WTC11 (cell line): ENCODE results near the gene ZNHIT2. TPM values are rescaled to one million over a fixed set of nuclear protein-coding genes. Genes with fewer than 3 reads are reported as not detected.

Experiments
- ATAC-seq: fragments of 200-7000 bp; cut with Tn5 transposase; 2 replicates; pipeline ENCODE4 v1.10.0; 2021; ENCODE audit warnings: mild to moderate bottlenecking, moderate library complexity
- CTCF ChIA-PET: fragments of 300-600 bp; sonication (Branson Sonifier 250); formaldehyde crosslinking; loops from one replicate; lab custom pipeline; 2021; ENCODE audit warnings: antibody characterized with exemption; lab: Charles Lee
- POLR2A ChIA-PET: fragments of 350-600 bp; sonication (Branson Sonifier 250); formaldehyde crosslinking; loops from one replicate; lab custom pipeline; 2021; ENCODE audit warnings: antibody characterized with exemption; lab: Charles Lee
- DNase-seq: peaks from one replicate; pipeline ENCODE4 v3.0.0; 2021; ENCODE audit warnings: low spot score
- H3K27ac Mint-ChIP-seq: 2 replicates; pipeline ENCODE4 v1.8.0; 2021; ENCODE audit warnings: mixed read lengths
- H3K27me3 Mint-ChIP-seq: 2 replicates; pipeline ENCODE4 v1.8.0; 2021; ENCODE audit warnings: low read depth, mild to moderate bottlenecking, moderate library complexity, mixed read lengths
- H3K36me3 Mint-ChIP-seq: 2 replicates; pipeline ENCODE4 v1.8.0; 2021; ENCODE audit warnings: mixed read lengths
- H3K4me1 Mint-ChIP-seq: 2 replicates; pipeline ENCODE4 v1.8.0; 2022; ENCODE audit warnings: mixed read lengths
- H3K4me3 Mint-ChIP-seq: 2 replicates; pipeline ENCODE4 v1.8.0; 2021; ENCODE audit warnings: mild to moderate bottlenecking, moderate library complexity, mixed read lengths
- H3K9me3 Mint-ChIP-seq: 2 replicates; pipeline ENCODE4 v1.8.0; 2021; ENCODE audit warnings: mixed read lengths
- ARID4B ChIP-seq: sonication (generic); formaldehyde crosslinking; IDR thresholded peaks from 2 replicates; pipeline ENCODE4 v1.8.0; 2023; ENCODE audit warnings: missing genetic modification reagents, mild to moderate bottlenecking, borderline replicate concordance
- ATF2 ChIP-seq: sonication (generic); formaldehyde crosslinking; IDR thresholded peaks from 2 replicates; pipeline ENCODE4 v1.8.1; 2022; ENCODE audit warnings: low read depth, missing genetic modification reagents, borderline replicate concordance
- CTCF ChIP-seq: fragments of 200-600 bp; IDR thresholded peaks from 2 replicates; pipeline ENCODE4 v1.8.0; 2022; ENCODE audit warnings: antibody characterized with exemption
- FOXJ3 ChIP-seq: sonication (generic); formaldehyde crosslinking; IDR thresholded peaks from 2 replicates; pipeline ENCODE4 v1.9.0; 2021; ENCODE audit warnings: missing genetic modification reagents, mild to moderate bottlenecking, borderline replicate concordance
- FOXP1 ChIP-seq: sonication (generic); formaldehyde crosslinking; IDR thresholded peaks from 2 replicates; pipeline ENCODE4 v1.8.0; 2022; ENCODE audit warnings: missing genetic modification reagents, mild to moderate bottlenecking, moderate library complexity, borderline replicate concordance
- ZNF425 ChIP-seq: fragments of 250-450 bp; sonication (Bioruptor Pico); conservative IDR thresholded peaks from 2 replicates; pipeline ENCODE4 v1.9.0; 2021; ENCODE audit warnings: mild to moderate bottlenecking
- ZNF671 ChIP-seq: fragments of 250-450 bp; sonication (Bioruptor Pico); IDR thresholded peaks from 2 replicates; pipeline ENCODE4 v1.8.0; 2021; ENCODE audit warnings: mild to moderate bottlenecking
- total RNA-seq: library from RNA; stranded (reverse); gene quantifications from 3 replicates; pipeline ENCODE4 v1.2.3, GENCODE V29; 2021
- TF ChIP-seq, protein P1 (sequence below): sonication (generic); formaldehyde crosslinking; IDR thresholded peaks from 2 replicates; pipeline ENCODE4 v1.8.1; 2023; ENCODE audit warnings: mild to moderate bottlenecking, missing genetic modification reagents
- TF ChIP-seq, protein P2 (sequence below): fragments of 250-450 bp; sonication (Bioruptor Pico); IDR thresholded peaks from 2 replicates; pipeline ENCODE4 v1.9.0; 2021; ENCODE audit warnings: moderate library complexity, mild to moderate bottlenecking, inconsistent platforms, borderline replicate concordance
- TF ChIP-seq, protein P3 (sequence below): sonication (generic); formaldehyde crosslinking; IDR thresholded peaks from 2 replicates; pipeline ENCODE4 v1.8.1; 2022; ENCODE audit warnings: mild to moderate bottlenecking, moderate library complexity, missing genetic modification reagents

Gene ZNHIT2
- total RNA-seq, 1 experiment from 2014 or later: 16.7 TPM

DNA sequence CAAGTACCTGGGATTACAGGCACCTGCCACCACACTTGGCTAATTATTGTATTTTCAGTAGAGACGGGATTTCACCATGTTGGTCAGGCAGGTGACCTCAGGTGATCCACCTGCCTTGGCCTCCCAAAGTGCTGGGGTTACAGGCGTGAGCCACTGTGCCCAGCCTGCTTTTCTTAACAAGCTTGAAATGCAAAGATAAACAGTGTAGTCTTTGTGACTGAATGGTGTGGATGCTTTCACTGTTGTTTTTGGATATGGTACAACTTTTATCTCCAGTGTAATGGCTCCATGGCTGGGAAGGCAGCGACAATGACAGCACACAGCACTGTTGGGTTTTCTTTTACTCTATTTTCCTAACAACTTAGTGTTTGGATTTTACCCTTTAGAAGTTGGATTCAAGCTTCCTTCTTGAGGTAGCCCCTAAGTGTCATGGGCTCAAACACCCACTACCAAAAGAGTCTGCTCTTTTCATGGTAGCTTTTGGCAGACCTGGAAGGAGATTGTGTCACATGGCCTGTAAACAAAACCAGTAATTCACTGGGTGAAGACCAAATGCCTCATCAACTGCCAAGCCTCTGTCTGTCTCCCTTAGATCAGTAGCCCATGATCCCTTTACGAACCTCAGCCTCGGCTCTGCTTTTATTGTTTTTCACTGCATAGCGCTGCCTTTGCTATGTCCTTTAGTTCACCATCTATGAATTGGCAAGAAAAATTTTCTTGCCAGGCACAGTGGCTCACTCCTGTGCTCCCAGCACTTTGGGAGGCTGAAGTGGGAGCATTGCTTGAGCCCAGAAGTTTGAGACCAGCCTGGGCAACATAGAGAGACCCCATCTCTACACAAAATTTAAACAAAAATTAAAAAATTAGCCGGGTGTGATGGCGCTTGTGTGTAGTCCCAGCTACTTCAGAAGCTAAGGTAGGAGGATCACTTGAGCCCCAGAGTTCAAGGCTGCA, 15.1 kb downstream of the ZNHIT2 start (continued):
- TF ChIP-seq ARID4B: no peak
- TF ChIP-seq, all 79 proteins: peak for 0

- Mint-ChIP-seq H3K36me3 (peaks cover 11% of the 10 kb centered on the region), H3K27me3 (no peaks in the 10 kb centered on the region), H3K9me3 (no peaks in the 10 kb centered on the region), H3K27ac (no peak overlapping the region), H3K4me3 (no peak overlapping the region), H3K4me1 (peaks cover 4% of the 10 kb centered on the region)
- ATAC-seq (no peak), DNase-seq (no peak)
- TF ChIP-seq CTCF (no peak), ZNF425 (CRISPR knock-in tag) (no peak), ZNF671 (no peak), FOXP1 (CRISPR knock-in tag) (no peak)
- CTCF ChIA-PET: interaction anchor here (9.9 kb wide), 1 partner anchor 11 kb away, joined by 104 read pairs; the partner anchor contains the start of gene TM7SF2
- POLR2A ChIA-PET: interaction anchor here (1.0 kb wide), 1 partner anchor 17 kb away, joined by 10 read pairs; the partner anchor contains the start of gene ZNHIT2
Measured at GRCh38 chr11:65100674-65101350, 16.7 kb downstream of the ZNHIT2 start.

DNA sequence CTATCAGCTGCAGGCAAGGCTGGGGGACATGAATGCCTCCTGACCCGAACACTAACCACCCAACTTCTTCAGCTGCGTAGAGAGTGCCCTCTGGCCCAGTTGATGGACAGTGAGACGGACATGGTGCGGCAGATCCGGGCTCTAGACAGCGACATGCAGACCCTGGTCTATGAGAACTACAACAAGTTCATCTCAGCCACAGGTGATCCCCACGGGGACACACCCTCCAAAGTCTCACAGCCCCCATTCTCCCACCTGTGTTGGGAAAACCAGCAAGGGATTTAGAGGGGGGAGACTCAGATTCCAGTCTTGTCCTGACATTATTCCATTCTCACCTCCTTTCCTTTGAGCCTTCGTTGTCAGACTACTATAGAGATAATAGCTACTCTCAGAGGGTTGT, 20.6 kb downstream of the ZNHIT2 start:
- Mint-ChIP-seq H3K4me3 (peak overlapping the region; percentile 90), H3K27me3 (no peaks in the 10 kb centered on the region), H3K36me3 (peaks cover 8% of the 10 kb centered on the region), H3K4me1 (peaks cover 6% of the 10 kb centered on the region), H3K27ac (no peak overlapping the region), H3K9me3 (no peaks in the 10 kb centered on the region)
- ATAC-seq (no peak), DNase-seq (no peak)
- POLR2A ChIA-PET: interaction anchor here (0.6 to 1.6 kb wide), 6 partner anchors 14 to 913 kb away, joined by 3 to 9 read pairs (median 4); partner anchors contain the start of genes BATF2, FAU, MRPL49 and TM7SF2
- CTCF ChIA-PET: interaction anchor here (0.6 to 9.9 kb wide), 6 partner anchors 15 to 372 kb away, joined by 3 to 104 read pairs (median 4); partner anchors contain the start of genes ARL2, TM7SF2 and ZNHIT2
- TF ChIP-seq, protein P1, sequence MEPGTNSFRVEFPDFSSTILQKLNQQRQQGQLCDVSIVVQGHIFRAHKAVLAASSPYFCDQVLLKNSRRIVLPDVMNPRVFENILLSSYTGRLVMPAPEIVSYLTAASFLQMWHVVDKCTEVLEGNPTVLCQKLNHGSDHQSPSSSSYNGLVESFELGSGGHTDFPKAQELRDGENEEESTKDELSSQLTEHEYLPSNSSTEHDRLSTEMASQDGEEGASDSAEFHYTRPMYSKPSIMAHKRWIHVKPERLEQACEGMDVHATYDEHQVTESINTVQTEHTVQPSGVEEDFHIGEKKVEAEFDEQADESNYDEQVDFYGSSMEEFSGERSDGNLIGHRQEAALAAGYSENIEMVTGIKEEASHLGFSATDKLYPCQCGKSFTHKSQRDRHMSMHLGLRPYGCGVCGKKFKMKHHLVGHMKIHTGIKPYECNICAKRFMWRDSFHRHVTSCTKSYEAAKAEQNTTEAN (CRISPR knock-in tag): no peak
- no peak for TF ChIP-seq ATF2
- no peak for TF ChIP-seq ZNF425 (CRISPR knock-in tag)
- TF ChIP-seq, protein P2, sequence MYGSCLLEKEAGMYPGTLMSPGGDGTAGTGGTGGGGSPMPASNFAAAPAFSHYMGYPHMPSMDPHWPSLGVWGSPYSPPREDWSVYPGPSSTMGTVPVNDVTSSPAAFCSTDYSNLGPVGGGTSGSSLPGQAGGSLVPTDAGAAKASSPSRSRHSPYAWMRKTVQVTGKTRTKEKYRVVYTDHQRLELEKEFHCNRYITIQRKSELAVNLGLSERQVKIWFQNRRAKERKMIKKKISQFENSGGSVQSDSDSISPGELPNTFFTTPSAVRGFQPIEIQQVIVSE (CRISPR knock-in tag): no peak
- TF ChIP-seq FOXJ3 (CRISPR knock-in tag): no peak
- TF ChIP-seq, protein P3, sequence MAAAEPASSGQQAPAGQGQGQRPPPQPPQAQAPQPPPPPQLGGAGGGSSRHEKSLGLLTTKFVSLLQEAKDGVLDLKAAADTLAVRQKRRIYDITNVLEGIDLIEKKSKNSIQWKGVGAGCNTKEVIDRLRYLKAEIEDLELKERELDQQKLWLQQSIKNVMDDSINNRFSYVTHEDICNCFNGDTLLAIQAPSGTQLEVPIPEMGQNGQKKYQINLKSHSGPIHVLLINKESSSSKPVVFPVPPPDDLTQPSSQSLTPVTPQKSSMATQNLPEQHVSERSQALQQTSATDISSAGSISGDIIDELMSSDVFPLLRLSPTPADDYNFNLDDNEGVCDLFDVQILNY (CRISPR knock-in tag): no peak
